ENCODE measurements around the gene ZNF182.

DNA sequence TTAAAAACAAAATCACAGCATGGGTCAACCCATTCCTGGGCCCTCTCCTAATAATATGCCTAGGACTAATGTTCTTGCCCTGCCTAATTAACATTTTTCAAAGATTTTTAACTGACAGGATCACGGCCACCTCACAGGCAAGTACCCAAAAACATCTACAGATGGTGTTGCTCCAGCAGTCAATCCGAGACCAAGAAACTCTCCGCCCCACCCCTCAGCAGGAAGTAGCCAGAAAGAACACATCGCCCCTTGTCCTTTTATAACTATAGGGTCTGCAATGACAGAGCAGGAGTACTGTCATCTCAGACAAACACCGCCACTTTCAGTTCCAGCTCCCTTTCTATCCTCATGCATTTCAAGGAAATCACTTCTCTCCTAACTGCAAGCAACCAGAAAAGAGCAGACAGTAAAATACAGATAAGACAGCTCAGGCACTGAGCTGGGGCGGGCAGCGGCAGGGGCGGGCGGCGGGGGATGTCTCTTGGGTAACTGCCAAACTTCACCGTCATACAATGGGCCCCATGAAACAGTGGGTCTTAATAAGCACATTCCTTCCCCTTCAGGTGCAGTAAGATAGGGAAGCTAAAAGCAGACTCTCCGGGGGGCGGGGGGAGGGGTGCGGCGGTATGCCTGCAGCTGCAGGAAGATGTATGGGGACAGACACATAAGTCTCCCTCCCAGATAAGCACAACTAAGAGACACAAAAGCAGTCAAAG lies 67.4 kb downstream of the ZNF182 start:
- TF ChIP-seq CTCF (conservative IDR thresholded peaks at IDR 0.05) (no peak), ZFX (IDR thresholded peaks at IDR 0.05) (no peak)
